LNCAP (cell line): ENCODE results near the gene CASP10.

Experiments used
- CTCF ChIP-seq: fragments of 450-650 bp; IDR thresholded peaks from 2 replicates; pipeline ENCODE4 v1.5.1; 2017; ENCODE audit warnings: mild to moderate bottlenecking

The CASP10 gene

DNA sequence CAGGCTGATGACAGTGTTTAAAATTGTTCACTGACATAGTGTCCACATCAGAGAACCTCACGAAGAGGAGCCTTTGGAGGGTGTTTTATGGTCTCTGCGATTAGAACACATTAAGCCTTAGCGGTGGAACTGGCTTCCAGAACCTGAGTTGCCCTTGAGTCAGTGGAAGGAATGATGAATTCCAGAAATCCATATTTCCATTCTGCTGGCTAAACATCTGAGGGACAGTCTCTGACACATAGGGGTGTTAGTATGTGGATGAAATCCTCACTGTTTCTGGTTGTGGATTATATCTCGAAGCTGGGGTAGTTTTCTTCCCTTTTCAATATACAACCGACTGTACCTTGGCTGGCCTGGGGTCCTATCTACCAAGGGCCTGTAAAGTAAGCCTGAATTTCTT lies 4.0 kb downstream of the CASP10 start:
- TF ChIP-seq CTCF, result no peak

GRCh38 chr2:201188449-201188848 lies 5.5 kb downstream of the CASP10 start:
- TF ChIP-seq CTCF, result no peak

DNA sequence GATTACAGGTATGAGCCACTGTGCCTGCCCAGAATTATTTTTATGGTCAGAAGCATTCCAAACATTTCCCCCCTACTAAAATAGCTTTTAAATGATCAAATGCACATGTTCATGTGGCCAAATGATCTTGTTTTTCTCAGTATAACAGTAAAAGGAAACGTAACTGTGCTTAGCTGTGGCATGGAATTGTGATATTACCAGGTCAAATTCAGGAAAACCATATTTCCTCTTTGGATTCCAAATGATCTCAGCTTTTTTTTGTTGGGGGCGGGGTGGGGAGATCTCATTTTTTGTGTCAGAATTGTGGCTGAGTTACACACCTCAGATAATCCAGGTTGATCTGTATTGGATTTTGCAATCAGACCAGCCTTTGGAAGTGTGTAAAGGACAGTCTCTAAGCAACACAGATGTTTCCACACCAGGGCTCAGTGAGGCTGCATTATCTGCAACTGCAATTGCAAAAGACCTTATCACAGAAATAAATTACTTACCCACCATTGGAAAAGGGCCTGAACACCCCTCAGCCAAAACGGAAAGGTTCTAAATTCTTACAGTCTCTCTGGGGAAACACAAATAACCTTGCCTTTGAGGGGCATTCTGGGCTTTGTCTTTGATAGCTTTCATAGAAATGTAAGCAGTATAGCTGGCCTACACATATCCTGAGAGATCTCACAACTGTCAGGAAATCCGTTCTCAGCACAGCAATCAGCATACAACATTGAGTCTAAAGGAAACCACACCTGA lies 8.4 kb downstream of the CASP10 start:
- TF ChIP-seq CTCF, result no peak

GRCh38 chr2:201194097-201194496 lies 11.2 kb downstream of the CASP10 start:
- no peak for TF ChIP-seq CTCF

DNA sequence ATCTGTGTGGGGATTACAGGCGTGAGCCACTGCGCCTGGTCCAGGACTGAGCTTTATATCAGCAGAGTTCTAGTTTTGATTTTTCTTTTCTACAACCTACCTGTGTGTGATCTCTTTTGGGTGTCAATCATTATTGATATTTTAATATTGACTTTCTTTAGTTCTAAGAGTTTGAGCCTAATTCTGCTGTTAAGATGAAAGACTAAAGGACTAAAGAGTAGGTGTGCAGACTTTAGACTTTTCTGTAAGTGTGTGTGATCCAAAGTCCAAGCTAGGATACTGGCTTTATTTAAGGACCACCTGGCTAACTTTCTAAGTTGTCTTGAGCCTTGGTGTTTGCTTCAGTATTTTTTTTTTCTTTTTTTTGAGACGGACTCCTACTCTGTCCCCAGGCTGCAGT lies 12.4 kb downstream of the CASP10 start:
- TF ChIP-seq CTCF, result no peak

GRCh38 chr2:201196003-201196402 lies 13.1 kb downstream of the CASP10 start:
- no peak for TF ChIP-seq CTCF

GRCh38 chr2:201196803-201197202 lies 13.9 kb downstream of the CASP10 start:
- TF ChIP-seq CTCF, result no peak

- TF ChIP-seq CTCF, result no peak
These were observed 14.8 kb downstream of the CASP10 start for GRCh38 chr2:201197781-201198180.
